Activated naive CD8-positive, alpha-beta T cell treated with anti-CD3 and anti-CD28 coated beads for 36 hours (primary cell): ENCODE results near the gene KDM5D. TPM values are rescaled to one million over a fixed set of nuclear protein-coding genes. Genes with fewer than 3 reads are reported as not detected.

Source experiments
- DNase-seq: peaks from one replicate; pipeline ENCODE4 v3.0.0; 2021
- H3K27ac Mint-ChIP-seq: one replicate; pipeline ENCODE4 v1.8.0; 2022; ENCODE audit warnings: mild to moderate bottlenecking, moderate library complexity, mixed read lengths
- H3K27me3 Mint-ChIP-seq: one replicate; pipeline ENCODE4 v1.8.0; 2022; ENCODE audit warnings: mild to moderate bottlenecking, mixed read lengths
- H3K36me3 Mint-ChIP-seq: one replicate; pipeline ENCODE4 v1.8.0; 2021; ENCODE audit warnings: mild to moderate bottlenecking, mixed read lengths
- H3K4me1 Mint-ChIP-seq: one replicate; pipeline ENCODE4 v1.8.0; 2021; ENCODE audit warnings: mixed read lengths
- H3K4me3 Mint-ChIP-seq: one replicate; pipeline ENCODE4 v1.8.0; 2022; ENCODE audit warnings: mild to moderate bottlenecking, moderate library complexity, mixed read lengths
- H3K9me3 Mint-ChIP-seq: one replicate; pipeline ENCODE4 v1.8.0; 2022; ENCODE audit warnings: mixed read lengths
- total RNA-seq, 2 experiments: library from RNA; stranded (reverse); gene quantifications; one replicate each; pipeline ENCODE4 v1.2.3, GENCODE V29; 2021

The KDM5D gene
- 10 to 100 TPM; 23.0 to 25.3 TPM for total RNA-seq

- DNase-seq = peak; percentile 60
- Mint-ChIP-seq H3K27ac (peak within 1 kb of the TSS; percentile 91), H3K4me1 (peaks cover 17% of the 10 kb centered on the region), H3K27me3 (peaks cover 3% of the 10 kb centered on the region), H3K4me3 (peak within 1 kb of the TSS; percentile 85), H3K36me3 (peaks cover 32% of the 10 kb centered on the region), H3K9me3 (peaks cover 3% of the 10 kb centered on the region)
Observed at GRCh38 chrY:19744381-19745378, at the start of gene KDM5D. KDM5D (minus strand) TSS chrY:19744726; CDS start chrY:19744534, 192 bp downstream.

- Mint-ChIP-seq H3K4me3 (no peak overlapping the region), H3K27ac (no peak overlapping the region), H3K27me3 (no peaks in the 10 kb centered on the region), H3K4me1 (no peaks in the 10 kb centered on the region), H3K36me3 (no peaks in the 10 kb centered on the region), H3K9me3 (no peaks in the 10 kb centered on the region)
- DNase-seq = no peak
Observed at GRCh38 chrY:19768375-19768774, 23.8 kb upstream of the KDM5D start.

GRCh38 chrY:19743331-19743730 lies 1.2 kb downstream of the KDM5D start:
- Mint-ChIP-seq H3K9me3 (no peaks in the 10 kb centered on the region), H3K4me1 (peaks cover 21% of the 10 kb centered on the region), H3K27ac (no peak overlapping the region), H3K4me3 (peak overlapping the region; percentile 85), H3K36me3 (peaks cover 34% of the 10 kb centered on the region), H3K27me3 (peaks cover 3% of the 10 kb centered on the region)
- no peak for DNase-seq

- Mint-ChIP-seq H3K36me3 (peaks cover 34% of the 10 kb centered on the region), H3K4me1 (peaks cover 19% of the 10 kb centered on the region), H3K9me3 (no peaks in the 10 kb centered on the region), H3K27me3 (no peaks in the 10 kb centered on the region), H3K27ac (no peak overlapping the region), H3K4me3 (no peak overlapping the region)
- DNase-seq = no peak
Observed at GRCh38 chrY:19742153-19742552, 2.4 kb downstream of the KDM5D start.

GRCh38 chrY:19734425-19734824 lies 10.1 kb downstream of the KDM5D start:
- Mint-ChIP-seq H3K27ac (peak overlapping the region; percentile 26), H3K4me3 (no peak overlapping the region), H3K4me1 (peaks cover 13% of the 10 kb centered on the region), H3K9me3 (no peaks in the 10 kb centered on the region), H3K36me3 (peaks cover 18% of the 10 kb centered on the region), H3K27me3 (no peaks in the 10 kb centered on the region)
- DNase-seq = no peak

GRCh38 chrY:19717950-19718349 lies 26.6 kb downstream of the KDM5D start:
- Mint-ChIP-seq H3K36me3 (peaks cover 46% of the 10 kb centered on the region), H3K4me3 (no peak overlapping the region), H3K27me3 (no peaks in the 10 kb centered on the region), H3K27ac (no peak overlapping the region), H3K4me1 (peaks cover 8% of the 10 kb centered on the region), H3K9me3 (no peaks in the 10 kb centered on the region)
- no peak for DNase-seq

- Mint-ChIP-seq H3K4me1 (peaks cover 10% of the 10 kb centered on the region), H3K27me3 (no peaks in the 10 kb centered on the region), H3K27ac (no peak overlapping the region), H3K4me3 (no peak overlapping the region), H3K36me3 (peaks cover 39% of the 10 kb centered on the region), H3K9me3 (no peaks in the 10 kb centered on the region)
- no peak for DNase-seq
Observed at GRCh38 chrY:19717146-19717545, 27.4 kb downstream of the KDM5D start.

- H3K27ac Mint-ChIP-seq = no peak overlapping the region
- H3K4me1 Mint-ChIP-seq = peaks cover 10% of the 10 kb centered on the region
- peaks cover 32% of the 10 kb centered on the region for H3K36me3 Mint-ChIP-seq
- no peaks in the 10 kb centered on the region for H3K27me3 Mint-ChIP-seq
- no peak for DNase-seq
- no peak overlapping the region for H3K4me3 Mint-ChIP-seq
- H3K9me3 Mint-ChIP-seq = no peaks in the 10 kb centered on the region
Observed at GRCh38 chrY:19715226-19715625, 29.3 kb downstream of the KDM5D start.

- H3K27me3 Mint-ChIP-seq = no peaks in the 10 kb centered on the region
- no peak overlapping the region for H3K27ac Mint-ChIP-seq
- no peaks in the 10 kb centered on the region for H3K9me3 Mint-ChIP-seq
- no peak overlapping the region for H3K4me3 Mint-ChIP-seq
- DNase-seq = no peak
- H3K4me1 Mint-ChIP-seq = peaks cover 10% of the 10 kb centered on the region
- H3K36me3 Mint-ChIP-seq = peaks cover 30% of the 10 kb centered on the region
Observed at GRCh38 chrY:19713430-19713829, 31.1 kb downstream of the KDM5D start.

- Mint-ChIP-seq H3K27ac (no peak overlapping the region), H3K4me1 (no peaks in the 10 kb centered on the region), H3K4me3 (no peak overlapping the region), H3K9me3 (no peaks in the 10 kb centered on the region), H3K36me3 (peaks cover 27% of the 10 kb centered on the region), H3K27me3 (no peaks in the 10 kb centered on the region)
- no peak for DNase-seq
Observed at GRCh38 chrY:19706273-19706672, 38.3 kb downstream of the KDM5D start.

- Mint-ChIP-seq H3K27me3 (no peaks in the 10 kb centered on the region), H3K9me3 (peaks cover 14% of the 10 kb centered on the region), H3K4me1 (no peaks in the 10 kb centered on the region), H3K27ac (no peak overlapping the region), H3K4me3 (no peak overlapping the region), H3K36me3 (peaks cover 79% of the 10 kb centered on the region)
- no peak for DNase-seq
Observed at GRCh38 chrY:19698495-19698894, 46.0 kb downstream of the KDM5D start.

- no peaks in the 10 kb centered on the region for H3K36me3 Mint-ChIP-seq
- no peak overlapping the region for H3K27ac Mint-ChIP-seq
- no peak for DNase-seq
- no peaks in the 10 kb centered on the region for H3K4me1 Mint-ChIP-seq
- H3K9me3 Mint-ChIP-seq = peaks cover 13% of the 10 kb centered on the region
- no peak overlapping the region for H3K4me3 Mint-ChIP-seq
- H3K27me3 Mint-ChIP-seq = no peaks in the 10 kb centered on the region
Observed at GRCh38 chrY:19680821-19681220, 63.7 kb downstream of the KDM5D start.
